ENCODE results near the gene PCID2.

Gene PCID2

DNA sequence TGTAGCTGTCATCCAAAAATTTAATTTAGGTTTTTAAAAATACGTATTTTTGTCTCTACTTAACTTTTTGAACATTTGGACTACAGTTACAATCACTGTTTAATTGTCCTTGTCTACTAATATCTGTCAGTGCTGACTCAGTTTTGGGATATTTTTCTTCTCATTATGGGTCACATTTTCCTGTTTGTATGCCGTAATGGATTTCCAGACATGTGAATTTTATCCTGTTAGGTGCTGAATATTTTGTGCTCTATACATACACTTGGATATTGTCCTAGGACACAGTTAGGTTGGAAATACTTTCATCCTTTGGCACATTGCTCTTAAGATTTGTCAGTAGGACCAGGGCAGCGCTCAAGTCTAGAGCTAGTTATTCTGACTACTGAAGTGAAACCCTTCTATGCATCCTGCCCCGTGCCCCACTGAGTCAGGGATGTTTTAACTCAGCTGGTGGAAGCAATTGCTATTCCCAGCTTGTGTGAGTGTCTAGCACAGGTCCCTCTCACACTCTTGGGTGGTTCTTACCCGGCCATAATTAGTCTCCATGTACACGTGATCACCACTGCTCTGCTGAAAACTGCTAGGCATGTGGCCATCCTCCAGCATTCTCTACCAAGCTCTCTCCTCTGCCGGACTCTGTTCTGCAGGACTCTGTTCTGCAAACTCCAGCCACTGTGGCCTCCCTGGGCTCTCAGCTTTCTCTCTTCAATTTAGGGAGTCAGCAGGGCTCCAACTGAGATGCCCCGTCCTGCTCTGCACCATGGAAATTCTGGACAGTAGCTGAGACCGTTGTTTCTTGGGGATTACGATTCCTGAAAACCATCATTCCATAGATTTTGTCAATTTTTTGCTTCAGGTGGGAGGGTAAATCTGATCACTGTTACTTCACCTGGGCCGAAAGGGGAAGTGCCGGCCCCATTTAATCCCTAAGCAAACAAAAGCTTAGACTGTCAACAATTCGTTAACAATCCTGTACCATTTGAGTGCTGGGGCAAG lies 38.9 kb downstream of the PCID2 start:
- TF ChIP-seq EZH2phosphoT487 (IDR thresholded peaks at IDR 0.05; ENCODE audit: borderline replicate concordance, low read length), result no peak
- TF ChIP-seq, protein P1, sequence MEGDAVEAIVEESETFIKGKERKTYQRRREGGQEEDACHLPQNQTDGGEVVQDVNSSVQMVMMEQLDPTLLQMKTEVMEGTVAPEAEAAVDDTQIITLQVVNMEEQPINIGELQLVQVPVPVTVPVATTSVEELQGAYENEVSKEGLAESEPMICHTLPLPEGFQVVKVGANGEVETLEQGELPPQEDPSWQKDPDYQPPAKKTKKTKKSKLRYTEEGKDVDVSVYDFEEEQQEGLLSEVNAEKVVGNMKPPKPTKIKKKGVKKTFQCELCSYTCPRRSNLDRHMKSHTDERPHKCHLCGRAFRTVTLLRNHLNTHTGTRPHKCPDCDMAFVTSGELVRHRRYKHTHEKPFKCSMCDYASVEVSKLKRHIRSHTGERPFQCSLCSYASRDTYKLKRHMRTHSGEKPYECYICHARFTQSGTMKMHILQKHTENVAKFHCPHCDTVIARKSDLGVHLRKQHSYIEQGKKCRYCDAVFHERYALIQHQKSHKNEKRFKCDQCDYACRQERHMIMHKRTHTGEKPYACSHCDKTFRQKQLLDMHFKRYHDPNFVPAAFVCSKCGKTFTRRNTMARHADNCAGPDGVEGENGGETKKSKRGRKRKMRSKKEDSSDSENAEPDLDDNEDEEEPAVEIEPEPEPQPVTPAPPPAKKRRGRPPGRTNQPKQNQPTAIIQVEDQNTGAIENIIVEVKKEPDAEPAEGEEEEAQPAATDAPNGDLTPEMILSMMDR (IDR thresholded peaks at IDR 0.05; ENCODE audit: low read depth, low read length, poor library complexity, severe bottlenecking), result no peak
- Histone ChIP-seq H3K4me2 (ENCODE audit: low read length) (no peak overlapping the region), H3K27ac (ENCODE audit: low read depth, low read length) (no peak overlapping the region), H3K4me3 (ENCODE audit: low read length) (no peak overlapping the region), H3K79me2 (ENCODE audit: control insufficient read depth, low read length) (no peaks in the 10 kb centered on the region), H3K9me3 (ENCODE audit: control insufficient read depth, insufficient read depth, low read length) (no peaks in the 10 kb centered on the region), H3K4me1 (ENCODE audit: control insufficient read depth, low read length) (no peaks in the 10 kb centered on the region), H3F3A (ENCODE audit: control insufficient read depth, insufficient read depth) (peaks cover 8% of the 10 kb centered on the region), H4K20me1 (ENCODE audit: control insufficient read depth, insufficient read depth, low read depth, low read length) (no peaks in the 10 kb centered on the region), H3K36me3 (ENCODE audit: control insufficient read depth, low read length) (peaks cover 32% of the 10 kb centered on the region), H3K9me2 (replicated peaks; ENCODE audit: control insufficient read depth, low read length) (no peaks in the 10 kb centered on the region), H3K27me3 (ENCODE audit: control insufficient read depth, low read length) (no peaks in the 10 kb centered on the region)

DNA sequence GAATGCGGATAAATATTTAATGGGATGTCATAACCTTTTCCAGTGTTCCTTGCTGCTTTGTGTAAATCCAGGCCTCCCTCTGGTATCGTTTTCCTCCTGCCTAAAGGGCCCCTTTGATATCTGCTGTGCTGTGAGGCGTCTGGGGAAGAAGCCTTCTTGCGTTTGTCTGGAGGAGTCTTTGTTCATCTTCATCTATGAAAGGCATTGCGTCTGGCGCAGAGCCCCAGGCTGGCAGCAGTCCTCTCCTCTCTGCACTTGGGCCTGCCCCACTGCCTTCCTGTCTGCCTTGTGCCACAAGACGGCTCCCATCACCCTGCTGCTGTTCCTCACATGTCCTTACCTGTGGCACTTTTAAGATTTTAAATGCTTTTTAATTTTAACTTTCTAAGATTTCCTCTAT lies 40.3 kb downstream of the PCID2 start:
- no peaks in the 10 kb centered on the region for H3K27me3 ChIP-seq (ENCODE audit: control insufficient read depth, low read length)
- H3K4me2 ChIP-seq (ENCODE audit: low read length), result no peak overlapping the region
- H3K4me3 ChIP-seq (ENCODE audit: low read length), result no peak overlapping the region
- H3K9me2 ChIP-seq (replicated peaks; ENCODE audit: control insufficient read depth, low read length), result no peaks in the 10 kb centered on the region
- no peaks in the 10 kb centered on the region for H3K9me3 ChIP-seq (ENCODE audit: control insufficient read depth, insufficient read depth, low read length)
- TF ChIP-seq, protein P1 (IDR thresholded peaks at IDR 0.05; ENCODE audit: low read depth, low read length, poor library complexity, severe bottlenecking), result no peak
- no peak for TF ChIP-seq EZH2phosphoT487 (IDR thresholded peaks at IDR 0.05; ENCODE audit: borderline replicate concordance, low read length)
- H3K4me1 ChIP-seq (ENCODE audit: control insufficient read depth, low read length), result peaks cover under 1% of the 10 kb centered on the region
- no peaks in the 10 kb centered on the region for H4K20me1 ChIP-seq (ENCODE audit: control insufficient read depth, insufficient read depth, low read depth, low read length)
- no peak overlapping the region for H3K27ac ChIP-seq (ENCODE audit: low read depth, low read length)
- H3K36me3 ChIP-seq (ENCODE audit: control insufficient read depth, low read length), result peaks cover 31% of the 10 kb centered on the region
- peaks cover 8% of the 10 kb centered on the region for H3F3A ChIP-seq (ENCODE audit: control insufficient read depth, insufficient read depth)
- H3K79me2 ChIP-seq (ENCODE audit: control insufficient read depth, low read length), result no peaks in the 10 kb centered on the region

DNA sequence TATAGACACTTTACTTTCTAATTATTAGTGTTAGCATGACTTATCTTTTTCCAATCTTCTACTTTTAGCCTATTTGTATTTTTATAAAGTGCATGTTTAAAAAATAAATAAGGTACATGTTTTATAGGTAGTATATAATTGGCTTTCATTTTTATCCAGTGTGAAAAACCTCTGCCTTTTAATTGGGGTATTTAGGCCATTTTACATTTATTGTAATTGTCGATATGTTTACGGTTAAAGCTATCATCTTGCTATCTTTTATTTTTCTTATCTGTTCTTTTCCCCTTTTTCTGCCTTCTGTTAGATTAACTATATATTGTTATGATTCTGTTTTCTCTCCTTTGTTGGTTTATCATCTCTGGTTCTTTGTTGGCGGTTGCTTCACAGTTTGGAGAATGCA lies 40.9 kb downstream of the PCID2 start:
- no peaks in the 10 kb centered on the region for H3K9me3 ChIP-seq (ENCODE audit: control insufficient read depth, insufficient read depth, low read length)
- peaks cover 7% of the 10 kb centered on the region for H3K4me1 ChIP-seq (ENCODE audit: control insufficient read depth, low read length)
- H3K4me3 ChIP-seq (ENCODE audit: low read length), result no peak overlapping the region

More for the DNA sequence above, 40.9 kb downstream of the PCID2 start:
- H3K4me2 ChIP-seq (ENCODE audit: low read length), result no peak overlapping the region
- H3K9me2 ChIP-seq (replicated peaks; ENCODE audit: control insufficient read depth, low read length), result no peaks in the 10 kb centered on the region
- no peaks in the 10 kb centered on the region for H3K79me2 ChIP-seq (ENCODE audit: control insufficient read depth, low read length)
- no peak overlapping the region for H3K27ac ChIP-seq (ENCODE audit: low read depth, low read length)
- TF ChIP-seq, protein P1 (IDR thresholded peaks at IDR 0.05; ENCODE audit: low read depth, low read length, poor library complexity, severe bottlenecking), result no peak
- TF ChIP-seq EZH2phosphoT487 (IDR thresholded peaks at IDR 0.05; ENCODE audit: borderline replicate concordance, low read length), result no peak
- no peaks in the 10 kb centered on the region for H3K27me3 ChIP-seq (ENCODE audit: control insufficient read depth, low read length)
- peaks cover 31% of the 10 kb centered on the region for H3K36me3 ChIP-seq (ENCODE audit: control insufficient read depth, low read length)
- peaks cover 8% of the 10 kb centered on the region for H3F3A ChIP-seq (ENCODE audit: control insufficient read depth, insufficient read depth)
- no peaks in the 10 kb centered on the region for H4K20me1 ChIP-seq (ENCODE audit: control insufficient read depth, insufficient read depth, low read depth, low read length)

Measured in DOHH2 (cell line).